Measurements from ENCODE around the gene ZNF358.

GRCh38 chr19:7540761-7541474 is 25.0 kb downstream of the ZNF358 start:
- TF ChIP-seq POLR2A (IDR thresholded peaks at IDR 0.05; ENCODE audit: low read depth, low read length) (no peak), MAX (IDR thresholded peaks at IDR 0.05; ENCODE audit: insufficient read depth, insufficient read length) (no peak), GATA2 (IDR thresholded peaks at IDR 0.05; ENCODE audit: insufficient read depth, insufficient read length, low read depth, low read length) (no peak)
